HCT116 (cell line): ENCODE data around the gene CALD1. TPM values are rescaled to one million over a fixed set of nuclear protein-coding genes. Genes with fewer than 3 reads are reported as not detected.

ENCODE experiments used
- ATAC-seq: fragments of 200-7000 bp; cut with Tn5 transposase; 2 replicates; pipeline ENCODE4 v1.9.1; 2020; ENCODE audit warnings: mild to moderate bottlenecking, moderate library complexity
- BruUV-seq: library from RNA; stranded (reverse); fragments of 400-500 nt; replicated peaks from 2 replicates; lab custom pipeline; 2021; lab: Mats Ljungman, UMichigan
- CTCF ChIA-PET: fragments of 300-600 bp; sonication (Branson Sonifier 250); formaldehyde crosslinking; loops from one replicate; lab custom pipeline; 2021; ENCODE audit warnings: antibody characterized with exemption; lab: Charles Lee
- POLR2A ChIA-PET: fragments of 300-600, 350-600 bp; sonication (Branson Sonifier 250); formaldehyde crosslinking; loops from one replicate; lab custom pipeline; 2021; ENCODE audit warnings: antibody characterized with exemption; lab: Charles Lee
- RAD21 ChIA-PET, 2 experiments: fragments of 300-600 bp; sonication (Branson Sonifier 250); formaldehyde crosslinking; loops; one replicate each; lab custom pipeline; 2023; ENCODE audit warnings: low total read pairs in 2 of 2; ENCODE audit not compliant: uncharacterized antibody in 2 of 2, unreplicated experiment in 2 of 2, low non-redundant PET in 1 of 2; lab: Charles Lee
- DNase-seq: peaks from one replicate; pipeline ENCODE4 v3.0.0-alpha.2; 2010; ENCODE audit warnings: low read depth, low spot score
- H2AFZ ChIP-seq: fragments of 200-600 bp; shearing (Covaris generic), sonication (generic); 2 replicates; pipeline ENCODE4 v1.6.1; 2017; ENCODE audit warnings: low read depth, mixed run types, mixed read lengths, antibody characterized with exemption, low read length; ENCODE audit not compliant: poor library complexity, severe bottlenecking
- H3K27ac ChIP-seq: 2 replicates; pipeline ENCODE4 v1.5.1; 2012; ENCODE audit warnings: low read depth, low read length
- H3K27me3 ChIP-seq: fragments of 200-600 bp; sonication (generic); 2 replicates; pipeline ENCODE4 v1.6.1; 2016; ENCODE audit warnings: mixed run types, low read length, mixed read lengths; ENCODE audit not compliant: insufficient read depth
- H3K36me3 ChIP-seq, 2 experiments: fragments of 200-500 bp in 1 of 2; fragments of 200-600 bp in 1 of 2; sonication (Bioruptor generic) in 1 of 2; sonication (generic) in 1 of 2; 2 replicates each; pipeline versions ENCODE4 v1.5.1 to v1.6.1; 2014 to 2016; ENCODE audit warnings: low read length in 2 of 2, inconsistent platforms in 1 of 2, mixed read lengths in 1 of 2, mixed run types in 1 of 2; ENCODE audit not compliant: insufficient read depth in 2 of 2, control insufficient read depth in 1 of 2
- H3K4me1 ChIP-seq, 2 experiments: fragments of 200-600 bp in 1 of 2; sonication (generic) in 1 of 2; 2 replicates each; pipeline versions ENCODE4 v1.5.1 to v1.6.1; 2012 to 2017; ENCODE audit warnings: low read length in 2 of 2, inconsistent platforms in 1 of 2, mild to moderate bottlenecking in 1 of 2, mixed read lengths in 1 of 2, mixed run types in 1 of 2, moderate library complexity in 1 of 2; ENCODE audit not compliant: insufficient read depth in 2 of 2, control insufficient read depth in 1 of 2
- H3K4me2 ChIP-seq: fragments of 200-600 bp; sonication (generic); 2 replicates; pipeline ENCODE4 v1.6.1; 2017; ENCODE audit warnings: mixed run types, low read length, mixed read lengths
- H3K4me3 ChIP-seq, 2 experiments: fragments of 200-600 bp in 1 of 2; sonication (generic) in 1 of 2; replicated peaks in 1 of 2; 2 replicates each; pipeline ENCODE4 v1.5.1; 2011 to 2016; ENCODE audit warnings: low read length in 2 of 2, control low read depth in 1 of 2, low read depth in 1 of 2, mild to moderate bottlenecking in 1 of 2, mixed read lengths in 1 of 2, mixed run types in 1 of 2
- H3K79me2 ChIP-seq: fragments of 200-600 bp; sonication (generic); 2 replicates; pipeline ENCODE4 v1.6.1; 2017; ENCODE audit warnings: mild to moderate bottlenecking, mixed run types, low read length, moderate library complexity, mixed read lengths; ENCODE audit not compliant: insufficient read depth
- H3K9ac ChIP-seq: fragments of 200-600 bp; sonication (generic); 2 replicates; pipeline ENCODE4 v1.6.1; 2016; ENCODE audit warnings: low read length, mixed read lengths
- H3K9me2 ChIP-seq: fragments of 200-600 bp; sonication (generic), shearing (Covaris generic); 2 replicates; pipeline ENCODE4 v1.6.1; 2017; ENCODE audit warnings: mixed run types, mild to moderate bottlenecking, moderate library complexity; ENCODE audit not compliant: insufficient read depth
- H3K9me3 ChIP-seq, 2 experiments: fragments of 200-500 bp in 1 of 2; fragments of 200-600 bp in 1 of 2; sonication (Bioruptor generic) in 1 of 2; sonication (generic) in 1 of 2; 2 replicates each; pipeline ENCODE4 v1.6.1; 2014 to 2017; ENCODE audit warnings: low read length in 2 of 2, mixed read lengths in 2 of 2, inconsistent platforms in 1 of 2, low read depth in 1 of 2, mild to moderate bottlenecking in 1 of 2, mixed run types in 1 of 2, moderate library complexity in 1 of 2; ENCODE audit not compliant: control insufficient read depth in 1 of 2, insufficient read depth in 1 of 2
- H4K20me1 ChIP-seq: fragments of 200-600 bp; sonication (generic), shearing (Covaris generic); 2 replicates; pipeline ENCODE4 v1.6.1; 2017; ENCODE audit warnings: mixed run types, mild to moderate bottlenecking, moderate library complexity; ENCODE audit not compliant: insufficient read depth
- CBX3 ChIP-seq: IDR thresholded peaks from 2 replicates; pipeline ENCODE4 v1.6.1; 2012; ENCODE audit warnings: low read depth
- CEBPB ChIP-seq: IDR thresholded peaks from 2 replicates; pipeline ENCODE4 v1.6.1; 2012; ENCODE audit warnings: low read depth
- ELF1 ChIP-seq: IDR thresholded peaks from 2 replicates; pipeline ENCODE4 v1.6.1; 2012; ENCODE audit warnings: low read depth, borderline replicate concordance
- EZH2phosphoT487 ChIP-seq: fragments of 200-600 bp; IDR thresholded peaks from 2 replicates; pipeline ENCODE4 v1.6.1; 2018; ENCODE audit warnings: antibody characterized with exemption, borderline replicate concordance
- FOSL1 ChIP-seq: IDR thresholded peaks from 2 replicates; pipeline ENCODE4 v1.6.1; 2012; ENCODE audit warnings: low read depth
- POLR2AphosphoS5 ChIP-seq: IDR thresholded peaks from 2 replicates; pipeline ENCODE4 v1.6.1; 2011; ENCODE audit warnings: mild to moderate bottlenecking, low read depth, low read length, moderate library complexity
- RAD21 ChIP-seq: IDR thresholded peaks from 2 replicates; pipeline ENCODE4 v1.6.1; 2012; ENCODE audit warnings: low read depth, mild to moderate bottlenecking
- TCF7L2 ChIP-seq: IDR thresholded peaks from 2 replicates; pipeline ENCODE4 v1.7.0; 2011; ENCODE audit warnings: borderline replicate concordance, inconsistent platforms; ENCODE audit not compliant: insufficient read depth, insufficient read length; ENCODE audit errors: extremely low read depth
- ZFX ChIP-seq: fragments of 450-650 bp; IDR thresholded peaks from 2 replicates; pipeline ENCODE4 v1.6.1; 2017
- intact Hi-C: fragments of 100-400 bp; cut with micrococcal nuclease; formaldehyde crosslinking; loops from 2 replicates; pipeline ENCODE4 v1.10.0; 2022
- total RNA-seq: library from RNA; stranded (reverse); gene quantifications from one replicate; pipeline ENCODE4 v1.2.1, GENCODE V29; 2021; ENCODE audit not compliant: unreplicated experiment
- TF ChIP-seq, protein P1 (sequence below): IDR thresholded peaks from 2 replicates; pipeline ENCODE4 v1.6.1; 2011; ENCODE audit warnings: mild to moderate bottlenecking, low read length, moderate library complexity; ENCODE audit not compliant: insufficient replicate concordance; ENCODE audit errors: extremely low read depth
- TF ChIP-seq, protein P2 (sequence below), 3 experiments: fragments of 200-600 bp in 1 of 3; sonication (generic) in 1 of 3; IDR thresholded peaks in 2 of 3; conservative IDR thresholded peaks in 1 of 3; 2 replicates each; pipeline ENCODE4 v1.5.1; 2012 to 2017; ENCODE audit warnings: low read depth in 2 of 3, low read length in 2 of 3, antibody characterized with exemption in 1 of 3, borderline replicate concordance in 1 of 3, control low read depth in 1 of 3, mild to moderate bottlenecking in 1 of 3, mixed read lengths in 1 of 3, mixed run types in 1 of 3, moderate library complexity in 1 of 3; ENCODE audit not compliant: insufficient read depth in 1 of 3

Gene CALD1
- total RNA-seq, 1 experiment from 2014 or later, result 66.8 TPM

DNA sequence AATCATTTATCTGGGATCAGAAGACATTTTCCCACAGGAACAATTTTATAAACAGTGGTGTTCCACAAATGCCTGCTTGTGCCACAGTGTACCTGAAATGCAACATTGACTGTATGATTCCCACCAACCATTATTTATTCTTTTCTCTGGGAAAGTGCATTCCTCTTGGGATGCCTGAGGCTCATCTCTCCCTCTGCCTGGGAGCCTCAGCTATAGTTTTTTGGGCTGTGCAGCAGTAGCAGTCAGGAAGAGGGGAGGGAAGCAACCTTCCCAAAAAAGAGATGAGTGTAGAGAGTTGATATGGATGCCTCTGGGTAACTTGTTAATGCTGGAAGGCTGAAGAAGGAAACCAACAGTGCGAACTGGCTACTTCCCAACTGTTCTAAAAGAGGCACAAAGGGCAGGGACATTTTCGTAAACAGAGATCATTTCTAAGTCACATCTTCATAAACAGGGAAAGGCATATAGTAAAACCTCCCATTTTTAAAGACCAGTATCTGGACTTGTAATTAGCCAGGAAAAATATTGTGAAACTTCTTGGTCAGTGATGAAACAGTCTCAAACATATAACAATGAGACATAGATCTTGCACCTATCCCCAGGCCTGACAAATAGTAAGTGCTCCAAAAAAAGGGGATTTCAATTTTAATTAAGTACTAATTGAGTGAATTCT is 1.4 kb upstream of the CALD1 start:
- Histone ChIP-seq H2AFZ (no peak overlapping the region), H3K27me3 (peaks cover 7% of the 10 kb centered on the region; the same call in 1 of the 2 replicates), H3K27ac (no peak overlapping the region), H3K9me3 (no peaks in the 10 kb centered on the region), H3K9me2 (no peaks in the 10 kb centered on the region), H3K4me2 (no peak overlapping the region), H3K9ac (no peak overlapping the region), H3K4me1 (peaks cover 0 to 11% of the 10 kb centered on the region in 2 experiments; a peak in 1 of 4 replicates), H3K36me3 (no peaks in the 10 kb centered on the region), H3K79me2 (no peaks in the 10 kb centered on the region), H3K4me3 (no peak overlapping the region), H4K20me1 (no peaks in the 10 kb centered on the region)
- TF ChIP-seq ELF1 (no peak), RAD21 (no peak), POLR2AphosphoS5 (no peak), FOSL1 (no peak), TCF7L2 (no peak), EZH2phosphoT487 (no peak)
- intact Hi-C loops, result no loop called here
- no TSS peak for BruUV-seq
- ChIA-PET POLR2A (no interaction called here), CTCF (no interaction called here), RAD21 (no interaction called here)
- ATAC-seq (no peak), DNase-seq (no peak)

DNA sequence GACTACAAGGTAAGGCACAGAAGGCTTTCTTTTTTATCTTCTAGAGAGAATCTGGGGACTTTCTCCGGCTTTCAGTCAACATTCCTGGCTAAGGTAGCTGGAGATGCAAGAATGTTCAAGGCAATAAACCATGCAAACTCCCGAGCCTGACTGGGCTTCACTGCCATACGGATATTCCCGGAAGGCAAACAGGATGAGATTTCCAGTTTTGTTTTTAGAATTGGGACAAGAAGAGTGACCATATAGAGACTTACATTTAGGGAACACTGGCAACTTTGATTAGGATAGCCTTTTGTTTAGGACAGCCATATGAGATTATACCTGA is 269 bp downstream of the CALD1 start:
- ChIA-PET CTCF (no interaction called here), POLR2A (no interaction called here), RAD21 (no interaction called here)
- Histone ChIP-seq H3K9me2 (no peaks in the 10 kb centered on the region), H3K27me3 (peaks cover 7% of the 10 kb centered on the region; the same call in 1 of the 2 replicates), H3K27ac (no peak overlapping the region), H3K9ac (no peak overlapping the region), H3K36me3 (no peaks in the 10 kb centered on the region), H3K4me2 (peak overlapping the region; percentile 69), H3K4me1 (peaks cover 0 to 11% of the 10 kb centered on the region in 2 experiments; a peak in 1 of 4 replicates), H4K20me1 (no peaks in the 10 kb centered on the region), H2AFZ (peak overlapping the region; percentile 75), H3K9me3 (no peaks in the 10 kb centered on the region), H3K4me3 (peak overlapping the region; percentile 23 to 39), H3K79me2 (no peaks in the 10 kb centered on the region)
- intact Hi-C loops, result no loop called here
- BruUV-seq, result TSS peak; percentile 43
- DNase-seq, result no peak
- peak; percentile 48 for ATAC-seq
- TF ChIP-seq, protein P1, sequence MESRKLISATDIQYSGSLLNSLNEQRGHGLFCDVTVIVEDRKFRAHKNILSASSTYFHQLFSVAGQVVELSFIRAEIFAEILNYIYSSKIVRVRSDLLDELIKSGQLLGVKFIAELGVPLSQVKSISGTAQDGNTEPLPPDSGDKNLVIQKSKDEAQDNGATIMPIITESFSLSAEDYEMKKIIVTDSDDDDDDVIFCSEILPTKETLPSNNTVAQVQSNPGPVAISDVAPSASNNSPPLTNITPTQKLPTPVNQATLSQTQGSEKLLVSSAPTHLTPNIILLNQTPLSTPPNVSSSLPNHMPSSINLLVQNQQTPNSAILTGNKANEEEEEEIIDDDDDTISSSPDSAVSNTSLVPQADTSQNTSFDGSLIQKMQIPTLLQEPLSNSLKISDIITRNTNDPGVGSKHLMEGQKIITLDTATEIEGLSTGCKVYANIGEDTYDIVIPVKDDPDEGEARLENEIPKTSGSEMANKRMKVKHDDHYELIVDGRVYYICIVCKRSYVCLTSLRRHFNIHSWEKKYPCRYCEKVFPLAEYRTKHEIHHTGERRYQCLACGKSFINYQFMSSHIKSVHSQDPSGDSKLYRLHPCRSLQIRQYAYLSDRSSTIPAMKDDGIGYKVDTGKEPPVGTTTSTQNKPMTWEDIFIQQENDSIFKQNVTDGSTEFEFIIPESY, result no peak
- TF ChIP-seq CBX3 (no peak), FOSL1 (no peak), CEBPB (no peak), TCF7L2 (no peak), ZFX (no peak)
- TF ChIP-seq, protein P2, sequence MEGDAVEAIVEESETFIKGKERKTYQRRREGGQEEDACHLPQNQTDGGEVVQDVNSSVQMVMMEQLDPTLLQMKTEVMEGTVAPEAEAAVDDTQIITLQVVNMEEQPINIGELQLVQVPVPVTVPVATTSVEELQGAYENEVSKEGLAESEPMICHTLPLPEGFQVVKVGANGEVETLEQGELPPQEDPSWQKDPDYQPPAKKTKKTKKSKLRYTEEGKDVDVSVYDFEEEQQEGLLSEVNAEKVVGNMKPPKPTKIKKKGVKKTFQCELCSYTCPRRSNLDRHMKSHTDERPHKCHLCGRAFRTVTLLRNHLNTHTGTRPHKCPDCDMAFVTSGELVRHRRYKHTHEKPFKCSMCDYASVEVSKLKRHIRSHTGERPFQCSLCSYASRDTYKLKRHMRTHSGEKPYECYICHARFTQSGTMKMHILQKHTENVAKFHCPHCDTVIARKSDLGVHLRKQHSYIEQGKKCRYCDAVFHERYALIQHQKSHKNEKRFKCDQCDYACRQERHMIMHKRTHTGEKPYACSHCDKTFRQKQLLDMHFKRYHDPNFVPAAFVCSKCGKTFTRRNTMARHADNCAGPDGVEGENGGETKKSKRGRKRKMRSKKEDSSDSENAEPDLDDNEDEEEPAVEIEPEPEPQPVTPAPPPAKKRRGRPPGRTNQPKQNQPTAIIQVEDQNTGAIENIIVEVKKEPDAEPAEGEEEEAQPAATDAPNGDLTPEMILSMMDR (IDR thresholded peaks at IDR 0.05 in 2 of 3, conservative IDR thresholded peaks at IDR 0.05 in 1 of 3; ENCODE audit: borderline replicate concordance in 1 of 3, insufficient read depth in 1 of 3, low read depth in 2 of 3, low read length in 2 of 3), result no peak
